ENCODE measurements around the gene GALNTL6.

GALNTL6 gene

DNA sequence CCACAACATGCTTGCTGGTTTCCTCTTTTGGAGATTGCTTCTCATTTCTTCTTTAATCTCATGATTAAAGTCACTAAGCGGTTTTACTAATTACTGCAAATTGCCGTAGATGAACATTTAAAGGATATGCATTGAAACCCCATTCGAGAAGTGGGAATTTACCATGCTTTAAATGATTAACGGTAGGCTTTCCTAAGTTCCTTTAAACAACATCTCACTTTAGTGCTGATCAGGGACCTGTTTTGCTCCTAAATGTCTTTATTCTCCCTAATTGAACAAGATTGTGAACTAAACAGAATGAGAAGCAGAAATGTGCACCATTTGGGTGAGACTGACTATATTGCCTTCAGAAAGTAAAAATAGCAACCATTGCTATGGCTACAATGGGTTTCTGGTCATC is 430.3 kb downstream of the GALNTL6 start:
- no peak for DNase-seq

GRCh38 chr4:172245516-172245915 is 432.3 kb downstream of the GALNTL6 start:
- DNase-seq, result no peak

DNA sequence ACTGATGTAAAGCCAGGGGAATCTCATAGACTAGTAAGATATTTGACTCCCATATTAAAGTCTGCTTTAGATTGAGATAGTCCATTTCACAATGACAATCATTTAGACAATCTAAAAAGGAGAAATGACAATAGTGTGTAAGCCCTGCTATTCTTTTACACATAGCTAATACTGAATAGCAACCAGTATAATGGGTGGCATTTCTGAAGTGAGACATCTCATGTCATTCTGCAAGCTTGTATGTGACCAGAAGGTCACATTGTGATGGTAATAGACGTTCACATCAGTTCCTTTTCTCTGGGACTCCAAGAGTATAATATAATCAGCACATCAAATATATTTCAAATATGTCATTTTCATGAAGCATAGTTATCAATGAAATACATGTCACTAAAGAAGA is 440.2 kb downstream of the GALNTL6 start:
- DNase-seq, result no peak

- no peak for DNase-seq
Observed at GRCh38 chr4:172256820-172257219, 443.6 kb downstream of the GALNTL6 start.

DNA sequence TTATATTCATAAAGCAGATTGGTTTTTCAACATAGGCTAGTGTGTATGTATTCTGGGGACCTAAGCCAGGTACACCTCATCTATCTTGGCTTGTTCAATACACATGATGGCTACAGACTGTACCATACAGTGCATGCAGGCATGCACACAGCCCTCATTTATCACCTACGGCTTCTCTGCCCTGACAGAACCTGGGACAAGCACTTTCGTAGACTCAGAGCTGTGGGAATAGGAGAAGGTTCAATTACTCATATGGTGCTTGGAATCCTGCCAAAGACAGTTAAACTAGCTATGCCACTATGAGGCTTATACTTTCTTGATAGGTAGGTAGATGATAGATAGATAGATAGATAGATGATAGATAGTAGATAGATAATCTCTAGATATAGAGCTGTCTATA is 457.2 kb downstream of the GALNTL6 start:
- no peak for DNase-seq

- DNase-seq, result no peak
Observed at GRCh38 chr4:172287117-172287516, 473.9 kb downstream of the GALNTL6 start.

- DNase-seq, result no peak
Observed at GRCh38 chr4:172305698-172306097, 492.5 kb downstream of the GALNTL6 start.

DNA sequence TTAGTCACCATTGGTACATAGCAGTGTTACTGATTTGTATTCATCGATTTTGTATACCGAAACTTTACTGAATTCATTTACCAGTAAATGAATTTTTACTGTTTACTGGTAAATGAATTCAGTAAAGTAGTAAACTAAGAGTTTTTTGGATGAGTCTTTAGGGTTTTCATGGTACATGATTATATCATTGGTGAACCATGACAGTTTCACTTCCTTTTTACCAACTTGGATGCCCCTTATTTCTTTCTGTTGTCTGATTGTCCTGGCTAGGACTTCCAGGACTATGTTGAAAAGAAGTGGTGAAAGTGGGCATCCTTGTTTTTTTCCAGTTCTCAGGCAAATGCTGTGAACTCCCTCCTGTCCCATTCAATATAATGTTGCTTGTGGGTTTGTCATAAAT is 494.9 kb downstream of the GALNTL6 start:
- no peak for DNase-seq

GRCh38 chr4:172311682-172312081 is 498.5 kb downstream of the GALNTL6 start:
- DNase-seq, result no peak

DNA sequence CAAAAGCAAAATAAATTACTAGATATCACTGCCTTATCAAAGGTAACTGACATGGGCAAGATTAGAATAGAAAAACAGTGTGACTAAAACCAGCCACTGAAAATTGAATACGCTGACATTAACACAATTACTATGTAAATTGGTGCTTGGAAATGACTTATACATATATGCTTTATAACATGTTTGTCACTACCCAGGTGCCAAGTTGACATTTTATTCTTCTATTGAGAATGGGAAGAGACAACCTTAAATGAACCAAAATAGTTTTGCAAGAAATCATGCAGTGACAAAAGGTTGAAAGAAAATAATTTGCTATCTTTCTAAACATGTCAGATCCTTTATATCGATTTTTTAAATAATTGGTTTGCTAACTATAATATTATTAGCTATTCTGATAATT is 510.1 kb downstream of the GALNTL6 start:
- DNase-seq, result no peak

DNA sequence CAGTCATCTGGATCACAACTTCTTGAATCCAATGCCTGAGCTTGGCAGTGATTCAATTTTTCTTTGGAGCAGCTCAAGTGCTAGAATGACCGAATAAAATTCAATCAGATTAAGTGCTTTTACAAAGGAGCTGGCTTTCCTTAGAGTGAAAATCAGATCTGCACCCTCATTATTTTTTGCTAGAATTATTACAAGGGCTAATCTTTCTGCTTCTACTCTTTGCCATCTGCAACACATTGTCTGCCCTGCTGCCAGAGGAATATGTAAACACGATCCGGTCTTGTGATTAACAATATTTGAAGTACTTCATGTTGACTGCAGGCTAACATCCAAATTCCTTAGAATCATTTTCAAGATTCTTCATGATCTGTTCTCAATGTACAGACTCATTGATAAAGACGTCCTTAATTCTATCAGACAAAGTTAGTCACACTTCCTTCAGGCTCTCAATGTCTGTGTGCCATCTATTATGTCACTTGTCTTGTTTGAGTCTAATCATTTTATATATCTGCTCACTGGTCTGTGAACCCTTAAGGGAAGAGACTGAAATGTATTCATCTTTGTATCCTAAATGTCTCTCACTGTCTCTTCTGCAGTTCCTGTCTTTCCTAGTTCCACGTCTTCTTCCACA is 531.2 kb downstream of the GALNTL6 start:
- no peak for DNase-seq

DNA sequence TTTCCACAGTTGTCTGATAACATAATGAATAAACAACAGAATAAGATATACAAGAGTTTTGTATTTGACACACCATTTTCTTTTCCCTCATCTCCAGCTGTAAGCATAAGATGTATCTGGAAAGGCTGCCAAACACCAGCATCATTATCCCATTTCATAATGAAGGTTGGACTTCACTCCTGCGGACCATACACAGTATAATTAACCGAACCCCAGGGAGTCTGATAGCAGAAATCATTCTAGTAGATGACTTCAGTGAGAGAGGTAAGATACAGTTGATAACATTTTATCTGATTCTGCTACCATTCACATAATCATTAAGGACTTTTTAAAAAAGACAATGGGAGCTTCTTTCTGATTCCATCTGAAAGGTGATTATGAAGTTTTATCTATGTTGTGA is 535.2 kb downstream of the GALNTL6 start:
- no peak for DNase-seq

DNA sequence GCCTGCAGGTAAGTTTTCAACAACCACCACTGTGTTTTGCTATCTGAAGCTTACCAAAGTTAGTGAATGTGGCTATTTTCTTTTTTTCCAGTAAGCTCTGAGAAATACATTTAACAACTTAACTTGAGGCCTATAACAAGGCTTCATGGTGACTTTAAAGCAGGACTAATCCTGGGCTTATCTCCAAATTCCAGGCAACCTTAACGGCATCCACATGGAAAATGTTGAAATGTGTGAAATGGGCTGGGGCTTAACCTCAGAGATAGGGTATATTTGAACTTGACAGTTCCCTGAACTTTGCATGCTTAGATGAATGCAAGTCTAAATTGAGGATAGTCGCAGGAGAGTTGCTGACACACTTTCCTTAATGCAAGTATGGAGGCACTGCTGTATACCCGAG is 539.2 kb downstream of the GALNTL6 start:
- no peak for DNase-seq

- no peak for DNase-seq
Observed at GRCh38 chr4:172356016-172356415, 542.8 kb downstream of the GALNTL6 start.

GRCh38 chr4:172357006-172357540 is 543.9 kb downstream of the GALNTL6 start:
- DNase-seq, result no peak

DNA sequence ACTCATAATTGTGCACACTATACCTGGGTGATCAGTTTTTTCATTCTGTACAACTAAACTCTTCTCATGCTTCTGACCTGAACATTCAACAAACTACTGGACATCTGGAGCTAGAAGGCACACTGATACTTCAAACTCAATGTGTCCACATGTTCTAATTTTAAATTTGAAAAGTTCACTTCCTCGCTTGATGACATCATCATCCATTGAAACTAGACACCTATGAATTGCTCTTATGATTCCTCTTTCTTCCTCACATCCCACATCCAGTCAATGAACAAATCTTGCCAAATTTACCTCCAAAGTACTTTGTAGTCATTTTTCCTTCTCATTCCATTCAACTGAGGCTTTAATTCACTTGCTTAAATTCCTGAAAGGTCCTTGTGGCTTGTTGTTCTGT is 549.4 kb downstream of the GALNTL6 start:
- no peak for DNase-seq

GRCh38 chr4:172369471-172369959 is 556.3 kb downstream of the GALNTL6 start:
- no peak for DNase-seq

DNA sequence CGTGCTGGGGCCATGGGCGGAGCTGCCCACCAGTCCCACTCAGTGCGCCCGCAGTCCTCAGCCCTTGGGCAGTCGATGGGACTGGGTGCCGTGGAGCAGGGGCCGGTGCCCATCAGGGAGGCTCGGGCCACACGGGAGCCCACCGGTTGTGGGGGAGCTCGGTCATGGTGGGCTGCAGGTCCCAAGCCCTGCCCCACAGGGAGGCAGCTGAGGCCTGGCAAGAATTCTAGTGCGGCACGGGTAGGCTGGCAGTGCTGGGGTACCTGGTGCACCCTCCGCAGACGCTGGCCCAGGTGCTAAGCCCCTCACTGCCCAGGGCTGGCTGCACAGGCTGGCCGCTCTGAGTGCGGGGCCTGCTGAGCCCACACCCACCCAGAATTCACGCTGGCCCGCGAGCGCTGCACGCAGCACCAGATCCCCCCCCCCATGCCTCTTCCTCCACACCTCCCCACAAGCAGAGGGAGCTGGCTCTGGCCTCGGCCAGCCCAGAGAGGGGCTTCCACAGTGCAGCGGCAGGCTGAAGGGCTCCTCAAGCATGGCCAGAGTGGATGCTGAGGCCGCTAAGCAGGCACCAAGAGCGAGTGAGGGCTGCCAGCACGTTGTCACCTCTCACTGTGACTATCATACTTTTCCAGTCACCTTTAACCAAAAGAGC is 564.4 kb downstream of the GALNTL6 start:
- DNase-seq, result no peak

DNA sequence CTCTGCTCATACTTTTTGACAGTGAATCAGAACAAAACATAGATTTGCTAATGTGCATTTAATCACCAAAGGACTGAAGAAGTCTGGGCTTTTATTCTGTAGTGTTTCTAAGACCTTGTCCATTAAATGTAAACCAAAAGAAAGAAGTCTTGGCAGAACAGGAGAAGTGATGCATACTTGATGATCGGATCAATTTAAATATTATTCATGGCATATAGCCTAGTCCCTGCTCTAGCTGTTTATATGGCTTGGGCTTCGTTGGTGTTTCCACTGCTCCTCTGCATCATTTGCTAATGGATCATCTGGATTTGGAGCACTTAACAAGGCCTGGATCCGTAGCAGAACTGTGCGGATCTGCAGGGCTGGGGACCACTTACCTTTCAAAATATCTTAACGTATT is 566.6 kb downstream of the GALNTL6 start:
- no peak for DNase-seq

- DNase-seq, result no peak
Observed at GRCh38 chr4:172390331-172390730, 577.1 kb downstream of the GALNTL6 start.

DNA sequence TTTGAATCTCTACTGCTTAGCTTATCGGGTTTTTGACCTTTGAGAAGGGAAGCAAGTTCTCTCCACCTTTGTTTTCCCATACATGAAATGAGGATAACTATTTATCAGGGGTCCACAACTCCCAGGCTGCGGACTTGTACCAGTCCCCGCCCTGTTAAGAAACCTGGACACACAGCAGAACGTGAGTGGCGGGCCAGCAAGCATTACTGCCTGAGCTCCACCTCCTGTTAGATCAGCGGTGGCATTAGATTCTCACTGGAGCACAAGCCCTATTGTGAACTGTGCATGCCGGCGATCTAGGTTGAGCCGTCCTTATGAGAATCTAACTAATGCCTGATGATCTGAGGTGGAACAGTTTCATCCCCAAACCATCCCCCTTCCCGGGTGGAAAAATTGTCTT is 579.5 kb downstream of the GALNTL6 start:
- DNase-seq, result no peak

GRCh38 chr4:172393220-172393619 is 580.0 kb downstream of the GALNTL6 start:
- no peak for DNase-seq

DNA sequence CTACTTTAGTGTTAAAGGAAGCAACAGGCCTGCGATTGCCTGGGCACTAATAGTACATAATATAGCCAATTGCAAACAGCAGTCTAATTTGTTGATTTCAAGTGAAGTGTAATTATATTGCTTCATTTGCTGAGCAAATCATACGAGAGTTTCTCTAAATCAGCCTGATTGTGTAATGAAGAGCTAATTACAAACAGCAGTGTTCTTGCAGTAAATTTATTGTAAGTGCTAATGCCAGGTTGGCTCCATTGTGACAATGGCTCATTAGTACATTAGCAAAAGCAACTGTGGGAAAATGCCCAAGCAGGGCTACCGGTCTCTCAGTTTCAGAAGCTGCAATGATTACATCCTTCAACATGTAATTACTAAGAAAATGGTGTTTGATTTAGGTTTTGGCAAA is 591.5 kb downstream of the GALNTL6 start:
- DNase-seq, result no peak

DNA sequence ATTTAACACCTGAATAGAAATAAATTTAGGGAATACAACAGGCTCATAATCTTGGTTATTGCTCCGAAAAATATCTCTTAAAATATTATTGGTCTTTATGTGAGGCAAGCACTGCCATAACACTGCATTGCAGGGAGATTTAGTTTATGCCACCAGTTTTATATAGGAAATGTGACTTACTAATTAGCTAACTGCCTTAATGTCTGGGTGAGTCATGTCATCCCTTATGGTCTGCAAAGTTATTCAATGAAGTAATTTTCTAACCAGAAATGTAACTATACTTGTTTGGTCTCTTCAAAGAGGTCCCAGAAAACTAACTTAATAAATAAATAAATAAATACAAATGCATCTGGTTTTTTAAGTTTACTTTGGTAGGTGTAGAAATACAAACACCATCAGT is 597.2 kb downstream of the GALNTL6 start:
- DNase-seq, result no peak

- no peak for DNase-seq
Observed at GRCh38 chr4:172411149-172411548, 597.9 kb downstream of the GALNTL6 start.

All from activated naive CD4-positive, alpha-beta T cell (primary cell).